D721Med (cell line): Measurements from ENCODE around the gene OMA1.

ENCODE experiments used
- DNase-seq: peaks from one replicate; pipeline ENCODE4 v3.0.0; 2011; ENCODE audit warnings: low spot score; ENCODE audit not compliant: insufficient read length
- FAIRE-seq: peaks from 2 replicates; lab custom pipeline; 2011; peaks lifted over from hg19 to GRCh38; lab: Jason Lieb, UNC
- TF ChIP-seq, protein P1 (sequence below): IDR thresholded peaks from 2 replicates; pipeline ENCODE4 v1.5.1; 2012; ENCODE audit warnings: mild to moderate bottlenecking, control low read depth; ENCODE audit not compliant: insufficient read depth; ENCODE audit errors: missing control alignments

Gene OMA1

DNA sequence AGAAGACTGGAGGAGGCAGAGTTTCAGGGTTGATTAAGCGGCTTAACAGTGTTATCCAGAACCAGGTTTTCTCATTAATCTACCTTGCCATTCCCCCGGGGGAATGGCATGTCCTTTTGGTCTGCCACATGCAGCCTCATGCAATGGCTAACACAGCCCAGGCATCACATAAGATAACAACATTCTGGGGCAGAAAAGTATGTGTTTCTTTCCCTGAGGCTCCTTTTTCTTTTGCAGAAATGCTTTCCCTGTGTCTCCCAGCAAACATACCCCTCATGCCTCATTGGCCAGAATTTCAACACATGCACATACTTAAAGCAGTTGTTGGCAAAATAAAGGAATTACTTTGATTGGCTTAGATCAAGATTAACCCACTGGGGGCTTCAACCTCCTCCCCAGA, 98.6 kb downstream of the OMA1 start:
- FAIRE-seq (no peak), DNase-seq (peak; percentile 42)
- TF ChIP-seq, protein P1, sequence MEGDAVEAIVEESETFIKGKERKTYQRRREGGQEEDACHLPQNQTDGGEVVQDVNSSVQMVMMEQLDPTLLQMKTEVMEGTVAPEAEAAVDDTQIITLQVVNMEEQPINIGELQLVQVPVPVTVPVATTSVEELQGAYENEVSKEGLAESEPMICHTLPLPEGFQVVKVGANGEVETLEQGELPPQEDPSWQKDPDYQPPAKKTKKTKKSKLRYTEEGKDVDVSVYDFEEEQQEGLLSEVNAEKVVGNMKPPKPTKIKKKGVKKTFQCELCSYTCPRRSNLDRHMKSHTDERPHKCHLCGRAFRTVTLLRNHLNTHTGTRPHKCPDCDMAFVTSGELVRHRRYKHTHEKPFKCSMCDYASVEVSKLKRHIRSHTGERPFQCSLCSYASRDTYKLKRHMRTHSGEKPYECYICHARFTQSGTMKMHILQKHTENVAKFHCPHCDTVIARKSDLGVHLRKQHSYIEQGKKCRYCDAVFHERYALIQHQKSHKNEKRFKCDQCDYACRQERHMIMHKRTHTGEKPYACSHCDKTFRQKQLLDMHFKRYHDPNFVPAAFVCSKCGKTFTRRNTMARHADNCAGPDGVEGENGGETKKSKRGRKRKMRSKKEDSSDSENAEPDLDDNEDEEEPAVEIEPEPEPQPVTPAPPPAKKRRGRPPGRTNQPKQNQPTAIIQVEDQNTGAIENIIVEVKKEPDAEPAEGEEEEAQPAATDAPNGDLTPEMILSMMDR: no peak

DNA sequence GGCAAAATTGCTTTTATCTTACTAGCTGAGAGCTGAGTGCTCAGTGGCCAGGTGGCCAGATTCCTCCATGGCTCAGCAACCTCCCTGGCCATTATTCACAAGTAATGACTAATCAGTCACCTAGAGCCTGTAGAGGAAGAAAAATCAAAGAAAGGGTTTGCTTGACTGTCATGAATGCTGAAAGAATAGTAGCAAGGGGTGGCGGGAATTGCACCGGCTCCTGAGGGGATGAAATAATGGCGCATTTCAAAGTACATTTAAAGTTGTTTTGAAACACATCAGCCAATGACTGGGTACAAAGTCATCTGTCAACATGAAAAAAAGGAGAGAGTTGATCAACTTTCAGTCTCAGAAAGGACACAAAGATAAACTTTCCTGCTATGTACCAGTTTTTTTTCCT, 99.5 kb downstream of the OMA1 start:
- TF ChIP-seq, protein P1: no peak
- no peak for FAIRE-seq
- DNase-seq: no peak

DNA sequence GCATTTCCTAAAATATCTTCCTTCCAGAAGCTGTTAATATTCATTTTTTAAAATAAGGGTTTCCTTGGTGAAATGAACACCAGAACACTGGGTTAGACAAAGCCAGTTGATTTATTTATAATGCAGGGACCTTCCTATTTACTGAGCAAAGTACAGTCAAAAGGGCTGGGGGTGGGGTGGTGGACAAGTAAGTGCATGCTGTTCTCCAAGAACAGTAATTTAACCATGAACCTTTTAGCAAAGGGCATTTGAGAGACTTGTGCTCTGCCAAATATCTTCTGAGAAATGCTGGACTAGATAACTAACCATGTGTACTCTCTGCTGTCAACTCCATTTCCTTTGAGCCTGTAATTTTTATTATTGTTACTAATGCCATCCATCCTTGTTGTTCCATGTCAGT, 100.2 kb downstream of the OMA1 start:
- DNase-seq (no peak), FAIRE-seq (no peak)
- TF ChIP-seq, protein P1: no peak

DNA sequence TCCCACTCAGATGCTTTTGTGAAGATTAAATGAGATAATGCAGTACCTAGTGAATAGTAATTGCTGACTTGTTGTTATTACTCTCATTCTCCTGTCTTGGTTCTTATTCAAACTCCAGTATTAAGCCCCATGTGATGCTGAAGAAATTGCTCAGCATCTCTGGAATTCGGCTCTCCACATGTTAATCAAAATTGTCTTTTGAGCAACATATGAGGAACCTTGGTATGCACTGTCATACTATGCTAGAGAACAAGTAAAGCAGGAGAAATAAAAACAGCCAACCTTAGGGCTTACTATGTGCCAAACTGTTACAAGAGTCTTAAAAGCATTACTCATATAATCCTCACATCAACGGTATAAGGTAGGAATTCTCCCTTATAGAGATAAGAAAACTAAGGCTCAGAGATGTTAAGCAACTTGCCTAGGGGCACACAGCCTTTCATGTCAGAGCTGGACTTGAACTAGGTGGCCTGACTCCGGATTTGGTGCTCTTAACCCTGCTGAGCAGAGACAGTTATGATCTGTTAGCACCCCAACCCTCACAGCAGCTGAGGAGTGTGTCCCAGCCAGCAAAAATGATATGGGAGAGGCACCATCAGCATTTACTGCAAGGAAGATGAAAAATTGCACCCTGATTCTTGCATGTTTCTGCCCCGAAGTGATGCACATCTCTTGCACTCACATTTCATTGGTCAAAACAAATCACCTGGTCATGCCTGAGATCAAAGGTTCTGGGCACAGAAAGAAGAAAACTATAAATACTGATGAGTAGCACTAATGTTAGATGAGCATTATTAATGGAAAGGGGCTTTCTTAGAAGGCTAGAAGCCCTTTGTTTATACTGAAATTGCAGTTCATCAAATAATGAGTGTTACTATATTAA, 102.3 kb downstream of the OMA1 start:
- no peak for FAIRE-seq
- DNase-seq: no peak
- TF ChIP-seq, protein P1: no peak

DNA sequence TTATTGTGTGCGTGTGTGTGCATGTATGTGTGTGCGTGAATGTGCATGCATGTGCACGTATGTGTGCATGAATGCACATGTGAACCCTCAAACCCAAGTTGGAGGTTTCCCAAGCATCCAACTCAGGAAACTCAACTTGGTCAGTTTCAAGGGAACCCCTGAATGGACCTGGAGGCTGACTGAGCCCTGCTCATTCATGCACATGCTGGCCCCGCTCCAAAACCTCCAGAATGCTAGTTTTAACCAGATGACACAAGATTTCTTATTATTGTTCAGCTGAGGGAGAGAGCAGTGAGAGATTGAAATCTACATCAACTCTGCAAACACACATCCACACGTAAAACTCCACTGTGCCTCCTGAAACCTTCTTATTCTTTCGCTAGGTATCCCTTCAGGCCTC, 104.4 kb downstream of the OMA1 start:
- DNase-seq: no peak
- TF ChIP-seq, protein P1: no peak
- FAIRE-seq: no peak

DNA sequence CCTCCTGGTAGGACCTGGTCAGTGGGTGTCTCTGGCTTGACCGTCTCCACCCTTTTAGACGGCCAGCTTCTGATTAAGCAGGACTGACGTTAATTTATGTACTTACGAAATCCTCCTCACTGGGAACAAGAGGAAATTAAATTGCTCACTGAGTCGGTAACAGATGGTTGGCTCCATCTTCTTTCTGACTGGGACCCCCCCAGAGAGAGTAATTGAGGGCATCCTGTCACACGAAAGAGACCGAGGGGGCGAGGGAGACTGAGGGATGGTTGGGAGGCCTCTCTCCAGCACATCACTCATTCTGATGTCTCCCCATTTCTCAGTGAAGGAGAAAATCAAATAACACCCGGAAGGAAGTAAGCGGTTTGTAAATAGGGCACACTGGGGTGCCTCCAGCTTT, 104.8 kb downstream of the OMA1 start:
- no peak for DNase-seq
- no peak for FAIRE-seq

More for the DNA sequence above, 104.8 kb downstream of the OMA1 start:
- TF ChIP-seq, protein P1: no peak
